HG02678 (cell line): ENCODE data around the gene APOL5.
"Not testable (repeated sequence)": the region's sequence is repeated elsewhere in the genome, so short reads cannot be mapped to it uniquely, and the experiment has no call there.

Experiments
- ATAC-seq: cut with Tn5 transposase; IDR thresholded peaks from one replicate; pipeline ENCODE4 v1.9.1; 2021; ENCODE audit warnings: mild to moderate bottlenecking, moderate library complexity; ENCODE audit not compliant: unreplicated experiment

Gene APOL5

DNA sequence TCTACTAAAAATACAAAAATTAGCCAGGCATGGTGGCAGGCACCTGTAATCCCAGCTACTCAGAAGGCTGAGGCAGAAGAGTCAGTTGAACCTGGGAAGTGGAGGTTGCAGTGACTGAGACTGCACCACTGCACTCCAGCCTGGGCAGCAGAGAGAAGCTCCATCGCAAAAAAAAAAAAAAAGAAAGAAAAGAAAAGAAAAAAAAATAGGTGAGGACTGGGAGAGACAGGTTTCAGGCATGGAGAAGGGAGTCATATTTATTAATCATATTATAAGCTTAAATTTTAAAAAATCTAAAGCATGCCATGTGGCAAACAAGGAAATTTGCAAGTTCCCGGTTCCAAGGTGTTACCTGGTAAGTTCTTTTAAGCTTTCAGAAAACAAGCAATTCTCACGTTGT, at the start of gene APOL5:
Gene APOL5, plus strand, starts transcription at position 301 of the 400 bp plus-strand sequence. Its CDS starts 0 bp downstream, at position 301.
- ATAC-seq, result no peak

DNA sequence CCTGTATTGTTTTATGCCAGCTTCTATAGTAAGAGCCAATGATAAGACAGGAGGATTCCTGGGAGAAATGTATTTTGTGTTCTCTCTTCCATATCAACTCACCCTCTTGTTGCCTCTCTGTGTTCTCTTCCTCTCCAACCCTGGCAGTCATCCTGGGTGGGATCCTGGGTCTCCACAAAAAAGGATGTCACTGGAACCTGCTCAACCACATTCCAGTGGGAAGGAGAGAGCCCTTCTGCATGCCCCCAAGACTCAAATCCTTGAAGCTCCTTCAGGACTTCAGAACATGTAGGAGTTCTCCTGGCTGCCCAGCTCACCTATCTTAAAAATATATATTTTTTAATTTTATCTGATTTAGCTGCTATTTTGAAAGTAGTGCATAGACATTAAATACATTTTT, 43.3 kb upstream of the APOL5 start:
- no peak for ATAC-seq

- not testable (repeated sequence) for ATAC-seq
Measured at GRCh38 chr22:35676065-35676464, 41.6 kb upstream of the APOL5 start.

DNA sequence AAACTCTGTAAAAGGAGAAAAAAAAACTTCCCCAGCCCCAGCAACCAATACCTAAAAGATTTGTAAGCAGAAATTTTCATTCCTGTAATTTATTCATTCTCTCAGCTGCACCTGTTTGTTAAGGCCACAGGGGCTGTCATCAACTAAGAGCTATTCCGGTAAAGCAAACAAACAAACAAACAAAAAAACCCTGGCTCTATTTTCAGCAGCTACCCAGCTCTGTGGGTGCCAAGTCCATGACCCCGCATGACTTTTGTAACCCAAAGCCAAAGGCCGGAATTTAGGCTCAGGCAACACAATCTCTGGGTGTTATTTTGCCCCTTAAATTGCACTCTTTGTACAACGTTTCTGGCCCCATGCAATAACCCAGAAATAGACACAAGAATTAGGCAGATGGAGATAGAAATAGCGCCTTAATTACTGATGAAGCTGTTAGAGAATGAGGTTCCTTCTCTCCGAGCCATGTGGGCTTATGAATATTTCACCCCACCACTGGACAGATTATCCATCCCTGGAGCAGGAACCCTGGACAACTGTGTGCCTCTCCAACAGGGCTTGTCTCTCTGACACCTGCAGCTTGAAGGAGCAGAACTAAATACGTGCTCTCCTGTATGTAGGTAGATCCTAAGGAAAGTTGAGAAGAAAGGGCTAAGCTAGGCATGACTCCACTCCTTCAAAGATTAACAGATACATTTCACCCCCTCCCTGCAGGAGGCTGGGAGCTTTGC, 40.0 kb upstream of the APOL5 start:
- no peak for ATAC-seq

- ATAC-seq, result no peak
Measured at GRCh38 chr22:35678836-35679235, 38.8 kb upstream of the APOL5 start.

GRCh38 chr22:35679492-35679891, 38.2 kb upstream of the APOL5 start:
- not testable (repeated sequence) for ATAC-seq

DNA sequence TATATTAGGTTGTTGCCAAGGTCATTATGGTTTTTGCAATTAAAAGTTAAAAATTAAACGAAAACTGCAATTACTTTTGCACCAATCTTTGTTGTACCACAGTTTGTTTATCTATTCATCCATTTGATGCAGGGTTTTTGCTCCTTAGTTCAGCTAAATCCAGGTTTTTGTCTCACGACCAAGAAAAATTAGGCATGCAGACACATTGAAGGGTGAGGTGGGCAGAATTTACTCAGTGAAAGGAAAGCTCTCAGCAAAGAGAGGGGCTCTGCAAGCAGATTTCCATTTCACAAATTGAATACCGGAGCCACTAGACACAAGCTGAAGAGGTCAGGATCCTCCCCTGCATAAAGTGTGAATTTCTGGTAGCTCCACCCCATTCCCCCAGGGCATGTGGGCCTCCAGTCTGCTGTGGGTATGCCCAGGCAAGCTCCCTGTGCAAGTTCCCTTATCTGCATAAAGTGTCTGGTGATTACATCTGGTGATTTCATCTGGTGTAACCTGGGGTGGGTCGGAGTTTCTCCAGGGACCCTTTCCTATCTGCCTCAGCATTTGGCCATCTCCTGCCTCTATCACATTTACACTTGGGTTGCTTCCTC, 36.1 kb upstream of the APOL5 start:
- no peak for ATAC-seq

GRCh38 chr22:35683560-35683959, 34.1 kb upstream of the APOL5 start:
- no peak for ATAC-seq

DNA sequence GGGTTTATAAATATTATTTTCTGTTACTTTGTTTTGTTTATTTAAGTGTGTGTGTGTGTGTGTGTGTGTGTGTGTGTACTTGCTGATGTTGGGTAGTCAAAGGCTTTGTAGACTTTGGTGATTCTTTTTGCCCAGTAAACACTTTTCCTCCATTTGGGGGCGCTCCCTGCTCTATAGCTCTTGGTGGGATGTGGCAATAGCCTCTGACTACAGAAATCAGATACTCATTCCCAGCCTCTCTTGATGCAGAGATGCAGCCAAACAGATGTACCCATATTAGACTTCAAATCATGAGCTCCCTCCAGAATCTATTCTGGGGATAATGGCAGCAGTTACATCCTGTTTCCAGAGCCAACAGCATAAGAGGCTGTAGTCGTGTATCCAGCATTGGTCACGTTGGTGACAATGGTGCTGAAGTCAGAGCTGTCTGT, 33.4 kb upstream of the APOL5 start:
- ATAC-seq, result no peak

DNA sequence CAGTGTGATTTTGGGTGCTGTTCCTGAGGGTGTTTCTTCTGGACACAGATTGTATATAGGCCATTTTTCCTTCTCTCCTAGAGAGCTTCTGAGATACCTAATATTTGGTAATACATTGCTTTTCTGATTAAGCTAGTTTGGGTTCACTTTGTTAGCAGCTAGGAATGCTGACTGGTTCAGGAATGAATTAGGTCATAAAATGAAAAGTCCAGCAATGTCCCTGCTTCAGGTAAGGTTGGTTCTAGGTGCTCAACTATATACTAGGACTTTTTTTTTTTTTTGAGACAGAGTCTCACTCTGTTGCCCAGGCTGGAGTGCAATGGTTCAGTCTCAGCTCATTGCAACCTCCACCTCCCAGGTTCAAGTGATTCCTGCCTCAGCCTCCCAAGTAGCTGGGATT, 32.9 kb upstream of the APOL5 start:
- no peak for ATAC-seq

DNA sequence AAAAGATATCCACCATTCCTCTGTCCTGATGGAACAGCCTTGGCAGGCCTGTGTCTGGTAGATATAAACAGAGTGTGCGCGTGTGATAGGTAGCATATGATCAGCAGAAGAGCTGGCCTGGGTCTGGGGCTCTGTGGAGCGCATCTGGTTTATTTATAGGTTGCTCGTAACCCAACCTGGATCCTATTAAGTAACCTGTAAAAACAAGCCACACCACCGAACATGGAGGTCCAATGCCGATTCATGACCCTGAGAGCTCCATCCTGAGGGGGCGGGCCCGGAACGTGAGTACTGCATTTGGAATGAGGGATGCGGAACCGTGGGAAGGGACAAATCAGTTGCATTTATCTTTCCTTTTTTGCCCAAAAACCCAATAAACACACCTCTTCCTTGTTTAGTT, 31.9 kb upstream of the APOL5 start:
- ATAC-seq, result no peak

DNA sequence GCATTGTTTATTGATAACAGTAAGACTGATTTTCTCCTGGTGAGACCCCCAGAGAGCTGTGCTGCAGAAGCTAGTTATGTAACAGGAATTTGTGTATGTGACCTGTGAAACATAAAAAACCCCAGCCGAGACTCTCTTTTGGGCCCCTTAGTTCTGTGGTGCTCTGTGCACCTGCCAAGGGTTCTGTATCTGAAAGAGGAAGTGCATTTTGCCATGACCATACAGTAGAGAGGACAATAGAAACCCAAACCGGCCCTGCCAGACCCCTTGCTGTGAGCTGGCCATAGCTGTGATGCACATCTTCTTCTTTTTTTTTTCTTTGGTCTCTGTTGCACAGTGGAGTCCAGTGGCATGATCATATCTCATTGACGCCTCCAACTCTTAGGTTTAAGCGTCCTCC, 31.4 kb upstream of the APOL5 start:
- ATAC-seq, result no peak

DNA sequence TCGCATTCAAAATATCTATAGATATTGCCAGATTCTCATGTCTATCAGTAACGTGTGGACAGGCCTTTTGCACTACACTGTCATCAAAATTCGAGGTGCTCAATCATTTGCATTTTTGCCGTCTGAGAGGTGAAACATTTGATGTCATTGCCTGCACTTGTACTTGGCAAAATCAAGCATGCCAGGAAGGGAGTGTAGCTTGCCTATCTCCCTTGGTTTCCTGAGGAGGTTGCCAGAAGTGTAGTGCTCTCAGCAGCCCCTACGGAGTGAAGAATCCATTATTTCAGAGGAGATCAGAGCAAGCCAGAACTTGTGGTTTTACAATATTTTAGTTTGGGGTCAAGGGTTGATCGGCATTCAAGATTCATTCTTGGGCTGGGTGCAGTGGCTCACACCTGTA, 30.2 kb upstream of the APOL5 start:
- no peak for ATAC-seq

DNA sequence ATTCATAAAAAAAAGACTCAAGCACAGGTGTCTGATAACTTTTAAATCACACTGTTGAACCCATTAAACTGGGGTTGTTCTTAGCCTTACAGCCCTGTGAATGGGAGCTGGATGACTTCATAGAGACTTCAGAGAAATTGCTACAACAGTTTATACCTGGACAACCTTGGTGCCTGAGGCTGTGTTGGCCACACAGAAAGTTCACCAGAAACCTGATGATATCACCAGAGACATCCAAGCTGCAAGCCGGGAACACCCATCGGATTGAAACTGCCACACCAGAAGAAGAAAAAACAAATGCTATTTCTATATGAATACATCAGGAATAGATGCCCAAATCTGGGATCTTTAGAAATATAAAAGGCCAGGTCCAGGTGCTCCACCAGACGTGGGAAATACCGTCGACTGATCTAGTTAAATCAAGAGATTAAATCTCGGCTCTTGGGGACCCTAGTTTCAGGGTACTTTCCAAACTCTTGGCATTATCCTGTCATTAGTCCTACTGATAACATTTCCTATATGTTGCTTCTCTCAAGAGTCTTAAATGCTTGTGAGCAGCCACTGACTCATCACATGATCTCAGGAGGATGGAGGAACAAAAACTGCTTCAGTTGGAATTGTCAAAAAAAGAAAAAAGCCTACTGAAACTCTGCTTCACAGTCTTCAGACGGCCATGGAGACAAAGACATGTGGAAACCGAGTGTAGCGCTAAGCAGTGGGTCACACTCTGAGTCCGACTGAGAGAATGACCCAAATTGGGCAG, 28.6 kb upstream of the APOL5 start:
- ATAC-seq, result no peak

DNA sequence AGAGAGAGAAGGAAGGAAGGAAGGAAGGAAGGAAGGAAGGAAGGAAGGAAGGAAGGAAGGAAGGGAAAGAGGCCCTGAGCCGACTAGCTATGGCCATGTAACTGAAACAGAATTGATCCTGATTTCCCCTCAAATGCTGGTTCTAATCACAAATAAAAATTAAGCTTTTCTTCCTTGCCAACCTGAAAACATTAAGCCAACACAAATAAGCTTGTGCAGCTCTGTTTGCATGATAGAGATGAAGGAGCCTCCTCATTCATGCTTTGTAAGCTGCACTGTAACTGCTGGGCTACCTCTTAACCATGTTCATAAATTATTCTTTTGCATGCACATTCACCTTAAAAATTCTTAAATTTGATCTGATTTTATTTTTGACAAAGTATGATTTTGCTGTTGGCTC, 27.7 kb upstream of the APOL5 start:
- no peak for ATAC-seq

GRCh38 chr22:35695202-35695601, 22.5 kb upstream of the APOL5 start:
- no peak for ATAC-seq

DNA sequence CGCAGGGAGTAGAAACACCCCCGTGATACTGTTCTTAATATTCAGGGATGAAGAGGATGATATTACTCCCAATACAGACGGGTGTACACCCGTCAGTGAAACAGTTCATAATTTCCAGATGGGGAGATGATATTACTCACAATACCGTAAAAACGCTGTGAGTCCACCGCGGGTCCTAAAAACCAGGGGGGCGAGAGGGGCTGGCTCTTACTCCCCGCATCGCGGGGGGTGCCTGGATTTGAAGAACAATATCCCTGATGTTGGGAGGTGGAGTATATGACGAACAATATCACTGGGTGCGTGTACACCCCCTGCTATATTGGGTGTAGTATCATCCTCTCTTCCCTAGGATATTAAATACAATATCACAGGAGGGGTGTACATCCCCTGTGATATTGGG, 20.5 kb upstream of the APOL5 start:
- no peak for ATAC-seq

DNA sequence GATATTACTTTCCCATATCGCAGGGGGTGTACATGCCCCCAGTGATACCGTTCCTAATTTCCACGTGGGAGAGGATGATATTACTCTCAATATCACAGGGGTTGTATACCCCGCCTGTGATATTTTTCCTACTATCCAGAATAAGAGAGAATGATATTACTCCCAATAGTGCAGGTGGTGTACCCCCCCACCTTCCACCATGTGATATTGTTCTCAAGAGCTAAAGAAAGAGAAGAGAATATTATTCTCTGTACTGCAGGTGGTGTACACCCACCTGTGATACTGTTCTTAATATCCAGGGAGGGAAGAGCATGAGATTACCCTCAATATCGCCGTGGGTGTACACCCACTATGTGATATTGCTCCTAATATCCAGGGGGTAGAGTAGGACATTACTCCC, 17.8 kb upstream of the APOL5 start:
- not testable (repeated sequence) for ATAC-seq

GRCh38 chr22:35703861-35704584, 13.6 kb upstream of the APOL5 start:
- ATAC-seq, result no peak

DNA sequence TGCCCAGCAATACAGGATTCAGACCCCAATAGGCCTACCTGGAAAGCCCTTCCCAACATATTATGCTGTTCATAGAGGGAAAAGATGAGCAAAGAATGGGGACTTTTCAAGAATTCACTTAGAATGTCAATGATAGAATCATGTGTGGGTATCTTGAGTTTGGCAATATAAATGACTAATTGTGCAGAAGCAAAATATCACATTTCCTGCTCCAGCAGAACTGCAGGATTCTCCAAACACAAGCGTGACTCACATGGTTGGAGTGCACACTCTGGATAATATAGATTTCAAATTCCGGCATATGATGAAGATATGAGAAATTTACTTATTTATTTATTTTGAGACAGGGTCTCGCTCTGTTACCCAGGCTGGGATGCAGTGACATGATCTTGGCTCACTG, 12.5 kb upstream of the APOL5 start:
- no peak for ATAC-seq

DNA sequence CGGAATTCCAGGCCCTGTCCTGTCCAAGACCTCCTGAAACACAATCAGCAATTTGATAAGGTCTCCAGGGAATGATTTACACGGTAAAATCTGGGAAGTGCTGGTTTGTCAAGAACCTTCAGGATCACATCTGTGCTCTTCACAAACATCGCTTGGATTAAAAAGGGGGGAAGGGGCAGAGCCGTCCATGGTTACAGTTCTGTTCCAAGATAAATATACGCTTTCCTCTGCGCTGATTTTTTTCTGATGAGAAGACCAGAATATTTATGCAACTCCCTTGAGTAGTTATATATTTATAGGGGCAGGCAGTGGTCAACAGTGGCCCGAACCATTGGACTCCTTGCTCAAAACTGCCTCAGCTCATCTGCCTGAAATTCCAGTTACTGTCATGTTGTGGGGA, 9.2 kb upstream of the APOL5 start:
- no peak for ATAC-seq
